GM23248 (cell line): ENCODE results near the gene NTMT1. TPM values are rescaled to one million over a fixed set of nuclear protein-coding genes. Genes with fewer than 3 reads are reported as not detected.

Source experiments
- DNase-seq: peaks from one replicate; pipeline ENCODE4 v3.0.0-alpha.2; 2015
- H2AFZ ChIP-seq: fragments of 200-600 bp; sonication (generic); 2 replicates; pipeline ENCODE4 v1.6.1; 2016; ENCODE audit warnings: antibody characterized with exemption
- H3F3A ChIP-seq: fragments of 200-600 bp; sonication (generic); 2 replicates; pipeline ENCODE4 v1.6.1; 2016; ENCODE audit warnings: mild to moderate bottlenecking, antibody characterized with exemption, mixed run types; ENCODE audit not compliant: insufficient read depth
- H3K27ac ChIP-seq: fragments of 200-600 bp; sonication (generic); 2 replicates; pipeline ENCODE4 v1.5.1; 2016; ENCODE audit warnings: mild to moderate bottlenecking
- H3K27me3 ChIP-seq: fragments of 200-600 bp; sonication (generic); replicated peaks from 2 replicates; pipeline ENCODE4 v1.6.1; 2016; ENCODE audit warnings: mild to moderate bottlenecking; ENCODE audit not compliant: insufficient read depth
- H3K36me3 ChIP-seq: fragments of 200-600 bp; sonication (generic); 2 replicates; pipeline ENCODE4 v1.6.1; 2016; ENCODE audit warnings: low read depth, mild to moderate bottlenecking
- H3K4me1 ChIP-seq: fragments of 200-600 bp; sonication (generic); 2 replicates; pipeline ENCODE4 v1.6.1; 2016; ENCODE audit warnings: mild to moderate bottlenecking; ENCODE audit not compliant: insufficient read depth
- H3K4me2 ChIP-seq: fragments of 200-600 bp; sonication (generic); one replicate; pipeline ENCODE4 v1.6.1; 2016; ENCODE audit warnings: mild to moderate bottlenecking; ENCODE audit not compliant: unreplicated experiment
- H3K4me3 ChIP-seq: fragments of 200-600 bp; sonication (generic); 2 replicates; pipeline ENCODE4 v1.5.1; 2016; ENCODE audit warnings: mild to moderate bottlenecking
- H3K79me2 ChIP-seq: fragments of 200-600 bp; sonication (generic); 2 replicates; pipeline ENCODE4 v1.6.1; 2016; ENCODE audit warnings: mild to moderate bottlenecking; ENCODE audit not compliant: insufficient read depth
- H3K9ac ChIP-seq: fragments of 200-600 bp; sonication (generic); 2 replicates; pipeline ENCODE4 v1.6.1; 2016; ENCODE audit warnings: mild to moderate bottlenecking
- H3K9me2 ChIP-seq: fragments of 200-600 bp; sonication (generic); 2 replicates; pipeline ENCODE4 v1.6.1; 2016; ENCODE audit warnings: mixed run types, mild to moderate bottlenecking, moderate library complexity; ENCODE audit not compliant: insufficient read depth
- H3K9me3 ChIP-seq: fragments of 200-600 bp; sonication (generic); one replicate; pipeline ENCODE4 v1.6.1; 2017; ENCODE audit warnings: low read depth
- H4K20me1 ChIP-seq: fragments of 200-600 bp; sonication (generic); 2 replicates; pipeline ENCODE4 v1.6.0; 2016; ENCODE audit not compliant: insufficient read depth
- EZH2 ChIP-seq: fragments of 200-600 bp; sonication (generic); IDR thresholded peaks from 2 replicates; pipeline ENCODE4 v1.6.1; 2018; ENCODE audit warnings: antibody characterized with exemption, mild to moderate bottlenecking; ENCODE audit not compliant: insufficient read depth, poor library complexity, severe bottlenecking
- EZH2phosphoT487 ChIP-seq: fragments of 200-600 bp; sonication (generic); IDR thresholded peaks from 2 replicates; pipeline ENCODE4 v1.6.1; 2018; ENCODE audit warnings: antibody characterized with exemption, moderate library complexity, mild to moderate bottlenecking, low read depth; ENCODE audit not compliant: insufficient read depth
- WGBS, 2 experiments: methylation state at CpG; one replicate each; pipeline ENCODE4 v1.1.6; 2015 to 2017; ENCODE audit warnings: low lambda C conversion rate in 2 of 2, low coverage in 1 of 2; ENCODE audit errors: missing lambda C conversion rate in 2 of 2; 5-methylcytosine and 5-hydroxymethylcytosine counted together
- in situ Hi-C: fragments of 300-500 bp; cut with MboI; formaldehyde crosslinking; loops from 2 replicates; pipeline ENCODE4 v1.15.0; 2020
- polyA plus RNA-seq: library from polyadenylated mRNA; unstranded; fragments of >200 nt; fragmentation: Nextera tagmentation; extraction: Ambion mirVana; gene quantifications from 2 replicates; pipeline ENCODE4 v1.2.1, GENCODE V29; 2016
- total RNA-seq: library from RNA; depleted of rRNA; stranded (reverse); fragments of >200 nt; shearing (Covaris generic); gene quantifications from 2 replicates; pipeline ENCODE4 v1.2.3, GENCODE V29; 2014

Gene NTMT1
- total and polyA plus RNA-seq, 2 experiments from 2014 or later = 44.5 to 115 TPM

- peak overlapping the region; percentile 91 for H3K4me2 ChIP-seq
- peaks cover 63% of the 10 kb centered on the region for H3K79me2 ChIP-seq
- in situ Hi-C loops = no loop called here
- peak overlapping the region; percentile 82 for H3K4me3 ChIP-seq
- TF ChIP-seq EZH2 (no peak), EZH2phosphoT487 (no peak)
- peaks cover 36% of the 10 kb centered on the region for H3K4me1 ChIP-seq
- H3F3A ChIP-seq = peaks cover 33% of the 10 kb centered on the region
- no peak overlapping the region for H2AFZ ChIP-seq
- no peaks in the 10 kb centered on the region for H4K20me1 ChIP-seq
- no peaks in the 10 kb centered on the region for H3K9me3 ChIP-seq
- peak overlapping the region; percentile 94 for H3K9ac ChIP-seq
- H3K27ac ChIP-seq = peak overlapping the region; percentile 99
- 0 to 1% methylated on average over 9 to 11 of the region's 11 CpGs for WGBS, 2 experiments
- no peaks in the 10 kb centered on the region for H3K36me3 ChIP-seq
- no peak for DNase-seq
- no peaks in the 10 kb centered on the region for H3K27me3 ChIP-seq
- no peaks in the 10 kb centered on the region for H3K9me2 ChIP-seq
Measured at GRCh38 chr9:129667378-129667777, 41.4 kb downstream of the NTMT1 start.

- TF ChIP-seq EZH2phosphoT487 (no peak), EZH2 (no peak)
- peak overlapping the region; percentile 94 for H3K9ac ChIP-seq
- peak overlapping the region; percentile 91 for H3K4me2 ChIP-seq
- H2AFZ ChIP-seq = no peak overlapping the region
- H3K79me2 ChIP-seq = peaks cover 67% of the 10 kb centered on the region
- no peaks in the 10 kb centered on the region for H3K9me2 ChIP-seq
- 4 to 10% methylated on average over 9 of the region's 9 CpGs for WGBS, 2 experiments
- no peaks in the 10 kb centered on the region for H3K36me3 ChIP-seq
- peak overlapping the region; percentile 99 for H3K27ac ChIP-seq
- H3K4me3 ChIP-seq = peak overlapping the region; percentile 82
- H3K9me3 ChIP-seq = no peaks in the 10 kb centered on the region
- no peaks in the 10 kb centered on the region for H3K27me3 ChIP-seq
- in situ Hi-C loops = no loop called here
- H3F3A ChIP-seq = peaks cover 35% of the 10 kb centered on the region
- DNase-seq = peak; percentile 81
- peaks cover 36% of the 10 kb centered on the region for H3K4me1 ChIP-seq
- no peaks in the 10 kb centered on the region for H4K20me1 ChIP-seq
Measured at GRCh38 chr9:129667850-129668249, 41.9 kb downstream of the NTMT1 start.

GRCh38 chr9:129669141-129669718, 43.3 kb downstream of the NTMT1 start:
- no peaks in the 10 kb centered on the region for H3K9me3 ChIP-seq
- H3F3A ChIP-seq = peaks cover 39% of the 10 kb centered on the region
- no peaks in the 10 kb centered on the region for H3K9me2 ChIP-seq
- TF ChIP-seq EZH2phosphoT487 = no peak
- TF ChIP-seq EZH2 = no peak
- peaks cover 81% of the 10 kb centered on the region for H3K79me2 ChIP-seq
- 18 to 22% methylated on average over 17 of the region's 17 CpGs for WGBS, 2 experiments
- peaks cover 36% of the 10 kb centered on the region for H3K4me1 ChIP-seq
- peak overlapping the region; percentile 99 for H3K27ac ChIP-seq
- peak overlapping the region; percentile 82 for H3K4me3 ChIP-seq
- H3K4me2 ChIP-seq = peak overlapping the region; percentile 91
- no peaks in the 10 kb centered on the region for H3K27me3 ChIP-seq
- in situ Hi-C loops = no loop called here
- H3K36me3 ChIP-seq = no peaks in the 10 kb centered on the region
- peak; percentile 96 for DNase-seq
- H2AFZ ChIP-seq = no peak overlapping the region
- H4K20me1 ChIP-seq = no peaks in the 10 kb centered on the region
- H3K9ac ChIP-seq = peak overlapping the region; percentile 94

GRCh38 chr9:129669946-129670345, 44.0 kb downstream of the NTMT1 start:
- peak overlapping the region; percentile 82 for H3K4me3 ChIP-seq
- H2AFZ ChIP-seq = no peak overlapping the region
- H3K36me3 ChIP-seq = no peaks in the 10 kb centered on the region
- peak; percentile 97 for DNase-seq
- 10 to 12% methylated on average over 13 of the region's 13 CpGs for WGBS, 2 experiments
- no peaks in the 10 kb centered on the region for H4K20me1 ChIP-seq
- no peaks in the 10 kb centered on the region for H3K27me3 ChIP-seq
- H3K9me3 ChIP-seq = no peaks in the 10 kb centered on the region
- no peak for TF ChIP-seq EZH2phosphoT487
- TF ChIP-seq EZH2 = no peak
- in situ Hi-C loops = no loop called here
- H3K9me2 ChIP-seq = no peaks in the 10 kb centered on the region
- peaks cover 36% of the 10 kb centered on the region for H3K4me1 ChIP-seq
- H3K9ac ChIP-seq = peak overlapping the region; percentile 94
- peak overlapping the region; percentile 99 for H3K27ac ChIP-seq
- peaks cover 88% of the 10 kb centered on the region for H3K79me2 ChIP-seq
- H3F3A ChIP-seq = peaks cover 39% of the 10 kb centered on the region
- peak overlapping the region; percentile 91 for H3K4me2 ChIP-seq
